ENCODE data around the gene SLAMF9.

SLAMF9 gene

DNA sequence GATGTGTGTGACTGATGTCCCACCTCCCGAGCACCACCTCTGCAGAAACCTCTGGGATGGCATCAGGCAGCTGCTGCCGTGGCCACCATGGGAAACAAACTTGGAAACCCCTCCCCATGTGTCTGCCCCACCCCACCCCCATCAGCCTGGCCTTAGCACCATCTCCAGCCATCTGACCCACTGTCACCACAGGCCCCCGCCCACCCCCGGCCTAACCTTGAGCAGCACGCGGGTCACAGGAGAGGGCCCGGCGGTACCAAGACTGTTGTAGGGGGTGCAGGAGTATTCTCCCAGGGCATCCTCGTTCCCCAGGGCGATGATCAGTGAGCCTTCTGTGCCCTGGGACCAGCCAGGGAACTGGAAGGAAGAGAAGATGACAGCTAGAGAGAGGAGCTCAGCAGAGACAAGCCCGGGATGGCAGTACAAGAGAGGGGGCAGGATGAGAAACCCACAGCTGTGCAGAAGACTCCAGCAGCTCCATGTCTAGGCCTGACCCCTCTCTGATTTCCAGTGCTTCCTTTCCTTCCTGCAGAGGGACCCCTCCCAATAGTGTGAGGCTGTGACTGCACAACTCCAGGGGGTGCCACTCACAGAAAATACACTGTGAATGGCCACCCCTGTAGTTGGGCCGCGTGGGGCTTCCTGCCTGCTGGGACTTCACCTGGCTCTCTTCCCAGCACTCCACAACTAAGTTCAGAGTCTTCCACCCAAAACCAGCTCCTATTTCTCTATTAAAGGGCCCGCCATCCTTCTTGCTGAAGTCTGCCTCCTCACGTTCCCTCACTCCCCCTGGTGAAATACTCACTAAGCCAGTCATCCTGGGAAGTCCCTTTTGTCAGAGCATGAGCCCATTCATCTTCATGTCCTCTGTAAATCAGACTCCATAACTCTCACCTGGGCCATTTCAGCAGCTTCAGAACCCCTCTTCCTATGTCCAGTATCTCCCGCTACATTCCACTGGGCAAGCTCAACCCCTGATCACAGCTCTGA, 21.4 kb downstream of the SLAMF9 start:
- no peak for DNase-seq

DNA sequence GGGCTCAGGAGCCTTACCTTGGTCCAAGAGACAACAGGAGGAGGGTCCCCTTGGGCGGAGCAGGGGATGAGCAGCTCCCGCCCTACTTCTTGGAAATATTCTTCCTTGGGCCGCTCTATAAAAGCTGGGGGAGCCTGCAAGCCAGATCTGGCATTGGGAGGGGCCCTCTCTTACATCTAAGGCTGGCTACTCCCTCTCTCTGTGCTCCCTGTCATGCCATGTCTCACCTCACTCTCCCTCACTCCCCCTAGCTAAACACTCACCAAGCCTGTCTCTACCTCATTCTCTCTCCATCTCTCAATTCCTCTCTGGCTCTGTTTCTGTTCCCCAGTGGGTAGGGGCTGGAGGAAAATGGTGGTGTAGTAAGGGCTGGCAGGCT, 22.3 kb downstream of the SLAMF9 start:
- DNase-seq = no peak

DNA sequence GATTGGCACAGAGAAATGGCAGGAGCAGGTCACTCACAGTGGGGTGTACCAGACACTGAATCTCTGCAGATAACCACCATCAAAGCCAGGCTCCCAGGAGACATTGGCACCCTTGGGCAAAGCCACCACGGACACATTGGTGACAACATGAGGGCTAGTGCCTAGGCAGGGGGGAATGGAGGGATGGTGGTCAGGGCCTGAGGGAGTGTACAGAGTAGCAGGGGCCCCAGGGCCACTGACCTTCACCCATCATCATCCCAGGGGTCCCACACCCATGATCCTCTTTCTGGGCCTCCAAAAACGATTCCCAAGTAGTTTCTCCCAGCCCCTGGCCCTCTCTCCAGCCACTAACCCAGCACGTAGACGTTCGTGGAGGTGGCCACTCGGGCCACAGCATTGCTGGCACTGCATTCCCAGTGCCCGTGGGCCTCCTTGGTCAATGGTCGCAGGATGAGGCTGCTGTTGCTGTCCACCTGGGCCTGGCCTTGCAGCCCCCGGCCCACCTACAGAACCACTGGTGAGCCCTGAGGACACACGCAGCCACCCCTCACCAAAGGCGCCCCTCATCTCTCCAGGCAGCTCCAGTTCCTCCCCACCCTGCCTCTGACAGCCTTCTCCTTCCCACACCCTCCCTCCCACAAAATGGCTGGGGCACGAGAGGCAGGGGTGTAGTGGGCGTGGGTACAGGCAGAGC, 22.8 kb downstream of the SLAMF9 start:
- no peak for DNase-seq

DNA sequence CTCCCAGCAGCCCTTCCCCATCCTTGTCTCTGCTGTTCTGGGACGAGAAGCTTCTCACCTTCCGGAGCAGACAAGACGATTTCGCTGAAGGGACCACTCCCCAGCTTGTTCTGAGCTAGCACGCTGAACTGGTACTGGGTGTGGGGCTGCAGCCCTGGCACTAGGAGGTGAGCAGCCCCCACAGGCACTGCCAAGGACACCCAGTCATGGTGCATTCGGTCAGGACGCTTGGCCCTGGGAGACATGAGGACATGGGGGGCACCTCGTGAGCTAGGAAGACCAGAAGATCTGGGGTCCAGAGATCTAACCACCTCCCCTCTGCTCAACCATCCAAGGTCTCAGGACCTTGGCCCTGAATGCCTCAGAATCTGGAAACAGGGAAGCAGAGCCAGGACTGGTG, 23.4 kb downstream of the SLAMF9 start:
- no peak for DNase-seq

DNA sequence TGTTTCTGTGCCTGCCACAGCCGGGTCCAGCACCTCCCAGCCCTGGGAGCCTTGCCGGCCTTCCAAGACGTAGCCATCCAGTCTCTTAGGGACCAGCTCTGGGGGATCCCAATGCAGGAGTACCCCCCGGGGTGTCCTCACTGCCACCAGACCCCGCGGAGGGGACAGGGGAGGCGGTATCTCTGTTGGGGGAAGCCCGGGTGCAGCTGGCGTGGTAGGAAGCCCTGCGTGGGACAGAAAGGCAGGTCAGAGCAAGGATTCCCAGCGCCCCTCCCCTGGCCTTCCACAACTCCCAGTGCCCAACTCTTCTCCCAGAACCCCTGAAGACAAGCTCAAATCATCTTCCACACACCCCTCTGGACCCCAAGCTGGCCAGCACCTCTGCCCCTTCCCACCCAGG, 23.8 kb downstream of the SLAMF9 start:
- DNase-seq = no peak

DNA sequence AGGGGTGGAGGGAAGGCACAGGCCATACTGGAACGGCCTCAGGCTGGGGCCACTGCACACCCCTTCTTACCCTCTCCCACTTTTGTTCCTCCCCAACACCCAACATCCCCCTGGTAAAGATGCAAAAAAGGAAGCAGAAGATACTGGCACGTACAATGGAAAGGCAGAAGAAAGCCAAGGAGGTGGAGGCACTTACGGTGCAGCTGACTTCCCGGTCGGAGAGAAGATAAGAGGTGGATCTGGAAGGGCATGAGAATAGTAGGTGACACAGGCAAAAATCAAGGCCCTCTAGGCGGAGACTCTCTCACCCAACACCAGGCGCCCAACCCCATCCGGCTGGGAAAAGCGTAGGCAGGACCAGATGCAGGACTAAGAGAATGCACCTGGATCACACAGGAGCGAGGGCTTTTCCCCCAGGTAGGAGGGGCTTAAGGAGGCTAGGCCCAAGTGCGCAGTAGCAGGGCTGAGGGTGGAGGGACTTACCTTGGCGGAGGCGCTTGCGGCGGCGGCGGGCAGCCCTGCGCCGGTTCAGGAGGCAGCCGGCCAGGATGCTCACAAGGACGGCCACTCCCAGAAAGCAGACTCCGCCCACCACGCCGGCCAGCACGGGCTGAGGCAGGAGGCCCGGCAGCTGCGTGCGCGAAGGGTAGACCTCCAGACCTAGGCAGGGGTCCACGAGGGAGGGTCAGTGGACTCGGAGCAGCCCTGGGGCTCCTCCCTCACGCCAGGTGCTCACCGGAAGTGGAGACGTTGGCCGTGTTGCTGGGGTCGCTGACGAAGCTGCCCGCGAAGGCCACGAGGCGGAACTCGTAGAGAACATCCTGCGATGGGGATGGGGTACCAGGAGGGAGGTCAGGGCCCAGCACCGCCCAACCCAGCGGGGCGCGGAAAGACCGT, 24.6 kb downstream of the SLAMF9 start:
- no peak for DNase-seq

DNA sequence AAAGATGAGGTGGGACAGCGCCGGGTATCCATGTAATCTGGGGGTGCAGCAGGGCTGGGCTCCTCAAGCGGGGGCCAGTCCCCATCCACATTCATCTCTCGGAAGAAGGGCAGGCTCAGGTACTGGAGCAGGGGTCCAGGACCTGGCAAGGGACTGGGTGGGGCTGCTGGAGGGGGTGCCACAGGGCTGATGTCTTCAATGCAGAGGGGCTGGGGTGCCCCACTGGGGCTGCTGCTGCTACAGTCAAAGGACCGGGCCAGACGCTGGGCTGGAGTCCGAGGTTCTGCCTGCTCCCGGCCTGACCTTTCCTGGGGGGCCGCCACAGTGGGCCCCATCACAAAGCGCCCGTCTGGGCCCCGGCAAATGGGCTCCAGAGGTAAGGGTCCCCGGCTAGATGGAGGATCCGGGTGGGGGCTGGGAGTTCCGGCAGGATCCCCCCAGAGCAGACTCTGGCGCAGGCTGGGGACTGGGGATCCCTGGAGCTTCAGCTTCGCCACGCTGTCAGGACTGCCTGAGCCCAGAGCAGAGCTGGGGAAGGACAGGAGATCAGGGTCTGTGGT, 25.5 kb downstream of the SLAMF9 start:
- no peak for DNase-seq

DNA sequence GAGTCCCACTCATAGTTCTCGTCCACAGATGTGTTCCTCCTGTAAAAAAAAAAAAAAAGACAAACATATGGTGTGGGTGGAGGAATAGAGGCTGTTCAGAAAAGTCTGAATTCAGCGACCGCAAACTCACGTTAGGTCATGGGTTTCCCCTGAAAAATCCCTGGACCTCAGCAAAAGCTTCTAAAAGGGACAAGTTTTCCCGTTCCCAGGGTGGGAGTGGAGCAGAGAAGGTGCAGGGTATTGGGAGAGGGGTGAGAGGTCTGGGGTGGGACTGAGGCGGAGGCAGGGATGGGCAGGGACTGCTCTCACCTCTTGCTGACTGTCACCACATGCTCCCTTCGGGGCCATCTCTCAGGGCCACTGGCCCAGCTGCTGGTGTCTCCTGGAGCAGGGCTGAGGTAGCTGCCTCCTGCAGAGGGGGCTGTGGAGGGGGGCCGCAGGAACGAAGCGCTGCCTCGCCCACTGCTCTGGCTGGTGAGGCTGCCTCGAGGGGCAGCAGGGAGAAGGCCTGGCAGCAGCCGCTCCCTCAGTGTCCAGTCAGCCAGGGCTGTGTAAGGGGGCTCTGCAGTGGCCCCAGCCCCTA, 26.1 kb downstream of the SLAMF9 start:
- no peak for DNase-seq

DNA sequence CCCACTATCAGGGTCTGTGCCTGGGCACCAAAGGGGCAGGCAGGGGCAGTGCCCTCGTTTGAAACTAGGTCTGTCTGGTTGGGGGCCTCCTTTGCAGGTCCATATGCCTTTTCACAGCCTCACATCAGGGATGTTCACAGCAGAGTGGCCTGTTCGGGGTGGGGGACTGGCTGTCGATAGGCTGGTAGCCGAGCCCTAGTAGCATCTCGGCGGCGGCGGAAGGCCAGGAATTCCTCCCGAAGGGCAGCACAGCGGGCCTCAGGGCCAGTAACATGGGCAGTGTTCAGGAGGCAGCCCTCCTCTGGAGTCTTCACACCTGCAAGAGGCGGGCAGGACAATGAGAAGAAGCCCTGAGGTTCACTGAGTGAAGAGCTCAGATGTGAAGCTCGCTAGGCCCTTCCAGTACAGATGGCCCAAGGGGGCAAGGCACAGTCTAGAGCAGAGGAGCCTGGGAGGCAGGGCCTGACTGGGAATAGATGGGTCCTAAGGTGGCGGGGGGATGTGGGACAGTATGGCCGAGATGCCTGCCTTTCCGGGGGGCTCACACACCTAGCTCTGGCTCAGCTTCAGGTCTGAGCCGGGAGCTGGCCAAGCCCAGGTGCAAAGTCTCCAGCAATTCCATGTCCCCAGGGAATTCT, 26.7 kb downstream of the SLAMF9 start:
- no peak for DNase-seq

DNA sequence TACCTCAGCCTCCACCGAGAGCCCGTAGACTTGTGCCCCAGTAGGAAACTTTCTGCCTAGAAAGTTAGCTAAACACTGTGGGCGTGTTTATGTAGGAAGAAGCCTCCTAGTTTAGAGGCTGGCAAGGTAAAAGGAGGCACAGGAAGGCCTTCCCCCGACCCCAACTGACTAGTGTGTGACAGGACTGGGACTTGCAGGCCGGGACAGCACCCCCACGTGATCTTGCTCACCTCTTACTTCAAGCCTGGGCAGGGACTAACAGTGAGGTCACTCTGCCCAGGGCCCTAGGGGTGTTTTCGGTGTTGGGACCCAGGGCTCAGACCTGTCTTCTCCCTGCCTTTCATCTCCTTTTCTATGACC, 28.3 kb downstream of the SLAMF9 start:
- peak; percentile 62 for DNase-seq

DNA sequence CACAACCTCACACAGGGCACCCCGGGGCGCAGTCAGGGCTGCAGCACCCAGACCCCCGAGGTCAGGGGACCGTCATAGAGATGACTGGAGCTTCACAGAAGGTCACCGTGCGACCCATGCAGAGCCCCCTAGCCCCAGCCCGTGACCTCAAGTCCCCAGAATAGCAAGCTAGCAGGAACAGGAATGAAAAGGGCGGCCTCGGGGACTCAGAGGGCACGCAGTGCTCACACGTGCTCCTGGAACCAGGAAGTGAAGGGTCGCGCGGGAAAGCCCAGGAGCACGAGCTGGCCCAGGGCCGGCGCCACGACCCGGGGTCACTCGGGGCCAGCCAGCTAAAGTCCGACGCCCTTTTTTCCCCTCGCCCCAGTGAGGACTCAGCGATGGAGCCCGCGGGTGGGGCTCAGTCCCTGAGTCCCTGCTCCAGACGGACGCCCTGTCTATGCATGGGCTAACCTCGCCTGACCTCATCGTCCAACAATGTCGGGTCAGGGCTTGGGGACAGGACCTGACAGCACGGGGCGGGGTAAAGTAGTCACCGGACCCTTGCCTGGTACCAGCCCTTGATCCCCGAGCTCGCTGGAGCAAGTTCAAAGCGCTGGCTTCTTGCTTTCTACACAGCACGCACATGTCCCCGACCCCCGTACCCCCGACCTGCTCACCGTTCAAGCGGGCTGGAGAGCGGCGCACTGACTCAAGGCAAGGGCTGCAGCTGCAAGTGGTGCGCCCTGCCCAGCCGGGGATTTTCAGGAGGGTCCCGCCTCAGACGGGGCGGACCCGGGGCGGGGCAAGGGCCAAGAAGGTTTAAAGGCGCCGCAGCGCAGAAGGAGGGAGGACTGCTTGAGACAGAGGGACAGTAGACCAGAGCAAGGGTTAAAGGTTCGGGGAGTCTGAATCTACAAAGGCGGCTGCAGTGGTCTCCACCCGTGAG, 29.0 kb downstream of the SLAMF9 start, which contains the start of gene TAGLN2:
Gene TAGLN2, minus strand, starts transcription at position 717 of the 928 bp plus-strand sequence. CDS start 4,998 bp downstream, outside the sequence.
- peak; percentile 88 for DNase-seq

DNA sequence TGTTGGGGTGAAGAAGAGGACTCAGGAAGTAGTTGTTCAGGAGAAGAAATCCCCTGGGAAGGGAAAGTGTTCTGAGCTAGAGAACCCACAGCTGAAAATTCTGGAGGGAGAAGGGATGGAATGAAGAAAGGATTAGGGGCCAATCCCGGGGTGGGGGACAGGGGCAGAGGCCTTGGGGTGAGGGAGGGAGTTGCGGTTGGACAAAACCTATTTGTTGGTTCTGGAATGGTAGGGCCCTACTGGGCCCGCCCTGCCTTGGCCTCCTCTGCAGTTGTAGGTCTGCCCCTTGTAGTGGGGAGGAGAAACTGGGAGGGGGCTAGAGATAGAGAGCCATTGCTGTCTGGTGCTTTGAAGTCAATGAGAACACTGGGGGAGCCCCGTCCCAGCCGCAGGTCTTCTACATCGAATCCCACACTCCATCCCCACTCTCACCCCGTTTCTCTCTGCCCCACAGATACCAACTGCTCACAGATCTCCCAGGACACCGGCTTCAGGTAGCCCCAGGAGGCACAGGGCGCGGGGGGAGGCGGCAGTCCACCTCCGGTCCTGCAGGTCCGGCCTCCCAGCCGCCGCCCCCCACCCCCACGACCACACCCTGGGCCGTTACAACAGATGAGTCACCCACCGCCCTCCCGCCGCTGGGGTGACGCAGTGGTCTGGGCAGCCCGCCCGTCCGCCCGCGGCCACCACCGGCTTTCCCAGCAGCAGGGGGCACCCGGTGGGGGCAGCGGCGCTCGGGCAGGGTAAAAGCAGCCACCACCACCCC, 29.8 kb downstream of the SLAMF9 start:
- peak; percentile 77 for DNase-seq

DNA sequence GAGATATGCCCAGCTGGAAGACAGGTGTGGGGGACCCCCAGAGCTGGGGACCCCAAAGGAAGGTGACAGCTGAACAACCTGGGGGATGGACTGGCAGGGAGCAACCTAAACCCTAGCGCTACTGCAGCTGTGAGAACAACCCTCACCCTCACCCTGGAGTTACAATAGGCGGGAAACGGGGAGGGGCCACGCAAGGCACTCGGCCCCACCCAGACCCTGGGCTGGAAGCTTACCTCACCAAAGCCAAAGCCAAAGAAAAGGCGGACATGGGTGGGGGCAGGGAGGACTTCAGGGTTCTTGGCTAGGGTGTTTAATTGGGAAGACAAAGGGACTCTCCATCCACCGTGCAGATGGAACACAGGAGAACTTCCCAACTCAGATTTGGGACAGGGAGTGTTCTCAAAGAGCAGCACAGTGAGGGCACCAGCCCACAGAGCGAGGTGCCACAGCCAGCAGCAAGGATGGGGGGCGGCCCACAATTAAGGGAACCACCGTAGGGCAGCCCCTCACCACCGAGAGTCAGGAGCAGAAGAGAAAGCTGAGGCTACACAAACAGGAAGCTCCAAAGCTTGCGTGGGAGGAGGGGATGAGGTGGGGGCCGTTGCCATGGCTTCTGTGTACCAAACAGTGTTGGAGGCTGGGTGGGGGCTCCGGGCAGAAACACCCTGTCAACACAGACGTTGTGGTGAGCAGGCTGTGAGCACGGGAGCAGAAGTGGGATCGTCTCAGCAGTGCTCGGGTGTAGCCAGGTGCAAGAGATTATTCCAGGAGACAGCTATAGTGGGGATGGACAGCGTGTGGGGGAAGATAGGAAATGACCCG, 30.6 kb downstream of the SLAMF9 start:
- peak; percentile 46 for DNase-seq

DNA sequence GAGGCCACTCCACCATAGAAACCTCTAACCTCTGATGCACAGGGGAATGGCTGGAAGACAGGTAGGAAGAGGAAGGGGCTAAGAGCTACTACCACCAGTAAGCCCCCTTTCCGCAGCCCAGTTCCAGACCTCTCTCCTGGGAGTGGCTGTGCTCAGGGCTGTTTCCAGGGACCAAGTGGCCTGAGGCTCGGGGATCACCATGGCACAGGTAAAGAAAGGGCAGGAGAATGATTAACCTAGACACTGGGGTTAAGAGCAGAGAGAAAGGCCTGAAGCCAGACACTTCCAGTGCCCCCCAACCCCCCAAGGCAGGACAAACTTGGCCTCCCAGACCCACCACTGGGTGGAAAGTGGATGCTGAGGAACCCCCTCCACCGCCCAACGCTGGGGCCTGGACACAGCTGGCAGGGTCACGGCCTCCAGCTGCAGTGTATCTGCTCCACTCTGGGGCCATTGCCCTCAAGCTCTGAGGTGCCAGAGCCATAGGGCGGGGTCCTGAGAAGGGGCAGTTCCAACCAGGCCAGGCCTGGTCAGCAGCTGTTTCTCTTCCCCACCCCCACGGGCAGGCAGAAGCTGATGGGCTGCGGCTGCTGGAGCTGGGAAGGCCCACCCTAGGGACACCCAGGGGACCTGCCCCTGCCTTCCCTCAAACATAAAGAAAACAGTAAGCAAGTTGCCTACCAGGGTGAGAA, 31.4 kb downstream of the SLAMF9 start:
- DNase-seq = no peak

DNA sequence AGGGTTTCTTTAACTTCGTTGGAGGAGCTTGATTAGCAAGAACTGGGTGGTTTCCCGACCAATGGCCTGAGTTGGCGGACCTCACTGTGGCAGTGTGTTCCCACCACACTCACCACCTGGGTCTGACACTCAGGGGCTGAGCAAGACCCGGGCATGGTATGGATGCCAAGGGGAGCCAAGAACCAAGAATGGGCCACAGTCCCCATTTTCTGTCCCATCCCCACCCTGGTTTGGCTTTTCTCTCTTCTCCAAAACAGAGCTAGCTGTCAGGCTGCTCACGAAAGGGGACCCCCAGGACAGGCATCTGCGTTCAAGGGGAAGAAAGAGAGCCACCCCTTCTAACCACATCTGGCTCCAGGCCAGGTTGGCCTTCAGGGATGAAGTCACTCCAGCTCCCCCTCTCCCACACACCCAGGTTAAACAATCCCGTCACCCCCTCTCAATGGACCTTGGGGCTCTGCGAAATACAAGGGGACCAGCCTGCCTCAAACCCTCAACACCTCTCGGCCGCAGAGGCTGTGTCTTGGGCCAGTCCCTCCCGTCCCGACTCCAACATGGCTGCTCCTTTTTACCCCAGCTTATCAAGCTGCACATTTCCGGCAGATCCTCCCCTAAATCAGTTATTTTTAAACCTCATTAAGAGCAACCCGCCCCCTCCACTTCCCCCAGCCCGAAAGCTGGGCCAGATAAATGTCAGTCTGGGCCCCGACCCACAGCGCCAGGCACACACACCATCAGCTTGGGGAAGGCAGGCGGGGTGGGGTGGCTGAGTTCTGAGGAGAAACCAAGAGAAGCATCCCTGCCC, 32.1 kb downstream of the SLAMF9 start:
- no peak for DNase-seq

DNA sequence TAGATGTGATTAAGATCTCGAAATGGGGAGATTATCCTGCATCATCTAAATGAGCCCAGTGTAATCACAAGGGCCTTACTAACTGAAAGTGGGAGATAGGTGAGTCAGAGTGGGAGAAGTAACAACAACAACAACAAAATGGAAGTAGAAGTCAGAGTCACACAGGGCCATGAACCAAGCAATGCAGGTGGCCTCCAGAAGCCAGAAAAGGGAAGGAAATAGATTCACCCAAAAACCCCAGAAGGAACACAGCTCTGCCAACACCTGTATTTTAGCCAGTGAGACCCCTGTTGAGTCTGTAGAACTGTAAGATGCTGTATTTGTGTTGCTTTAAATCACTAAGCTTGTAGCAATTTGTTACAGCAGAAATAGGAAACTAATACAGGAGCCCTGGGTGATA, 32.8 kb downstream of the SLAMF9 start:
- no peak for DNase-seq

DNA sequence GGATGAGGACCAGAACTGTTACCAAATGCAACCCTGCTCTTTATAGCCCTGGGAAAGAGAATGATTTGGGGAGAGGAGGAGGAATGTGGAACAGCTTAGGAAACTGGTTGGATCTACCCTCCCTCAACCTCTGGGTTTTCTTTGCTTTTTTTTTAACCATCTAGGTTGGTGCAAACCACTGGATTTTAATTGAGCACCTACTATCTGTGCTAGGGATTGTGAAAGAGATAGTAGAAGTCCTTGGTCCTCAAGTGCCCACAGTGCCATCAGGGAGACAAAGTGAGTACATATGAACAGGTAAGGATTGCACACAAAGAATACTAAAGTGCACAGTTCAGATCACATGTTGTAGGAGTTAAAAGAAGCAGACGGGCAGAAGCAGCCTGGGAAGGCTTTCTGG, 33.4 kb downstream of the SLAMF9 start:
- DNase-seq = no peak

All from NK-92 treated with Interleukin-12 subunit alpha and Interleukin-12 subunit beta, amount 100 ng/mL, for 24 hours (cell line).